HEK293 (cell line): ENCODE measurements around the gene DIP2A.
A peak's percentile ranks its signal among the peaks of the same experiment; 100 is the strongest.

ENCODE experiments used
- CTCF ChIA-PET: fragments of 350-600 bp; formaldehyde crosslinking; extraction: SDS; loops from one replicate; lab custom pipeline; 2021; ENCODE audit warnings: antibody characterized with exemption; lab: Yijun Ruan, JAX
- POLR2A ChIA-PET: fragments of 300-600 bp; formaldehyde crosslinking; extraction: SDS; loops from one replicate; lab custom pipeline; 2020; ENCODE audit warnings: antibody characterized with exemption, inconsistent platforms; lab: Yijun Ruan, JAX
- H3K27ac ChIP-seq: fragments of 200-500 bp; sonication (Bioruptor generic); 2 replicates; pipeline ENCODE4 v1.5.1; 2014; ENCODE audit warnings: low read depth, low read length, control low read depth, inconsistent platforms; ENCODE audit errors: extremely low read depth
- H3K36me3 ChIP-seq, 2 experiments: fragments of 200-500 bp in 1 of 2; sonication (Bioruptor generic) in 1 of 2; 1 replicate in 1 of 2; 2 replicates in 1 of 2; pipeline ENCODE4 v1.5.1; 2014 to 2017; ENCODE audit warnings: inconsistent platforms in 2 of 2, low read length in 2 of 2; ENCODE audit not compliant: control insufficient read depth in 2 of 2, insufficient read depth in 1 of 2
- H3K4me1 ChIP-seq: fragments of 200-500 bp; sonication (Bioruptor generic); 2 replicates; pipeline ENCODE4 v1.5.1; 2014; ENCODE audit warnings: mild to moderate bottlenecking, low read length, inconsistent platforms; ENCODE audit not compliant: control insufficient read depth, insufficient read depth
- H3K4me3 ChIP-seq: 2 replicates; pipeline ENCODE4 v1.5.1; 2011; ENCODE audit warnings: low read depth, mild to moderate bottlenecking, control low read depth, low read length, moderate library complexity
- H3K9me3 ChIP-seq: fragments of 200-500 bp; sonication (Bioruptor generic); 2 replicates; pipeline ENCODE4 v1.5.1; 2014; ENCODE audit warnings: low read depth, low read length, inconsistent platforms; ENCODE audit not compliant: control insufficient read depth, insufficient read depth
- GLI2 ChIP-seq: fragments of 450-650 bp; formaldehyde crosslinking; IDR thresholded peaks from 2 replicates; pipeline ENCODE4; 2017; ENCODE audit warnings: missing biosample characterization, missing genetic modification characterization, low read depth, borderline replicate concordance
- HOXA7 ChIP-seq: sonication (generic); formaldehyde crosslinking; IDR thresholded peaks from 2 replicates; pipeline ENCODE4 v1.8.1; 2022; ENCODE audit warnings: missing genetic modification reagents, borderline replicate concordance
- KLF1 ChIP-seq: fragments of 450-650 bp; formaldehyde crosslinking; IDR thresholded peaks from 2 replicates; pipeline ENCODE4 v1.5.1; 2016; ENCODE audit warnings: missing biosample characterization, missing genetic modification characterization
- MYNN ChIP-seq: fragments of 450-650 bp; formaldehyde crosslinking; IDR thresholded peaks from 2 replicates; pipeline ENCODE4 v1.5.1; 2016; ENCODE audit warnings: missing biosample characterization, missing genetic modification characterization, borderline replicate concordance
- SP2 ChIP-seq: fragments of 450-650 bp; formaldehyde crosslinking; IDR thresholded peaks from 2 replicates; pipeline ENCODE4 v1.5.1; 2016; ENCODE audit warnings: missing biosample characterization, missing genetic modification characterization
- ZIC2 ChIP-seq: fragments of 450-650 bp; formaldehyde crosslinking; IDR thresholded peaks from 2 replicates; pipeline ENCODE4 v1.5.1; 2016; ENCODE audit warnings: missing biosample characterization, missing genetic modification characterization
- ZNF112 ChIP-seq: fragments of 450-650 bp; formaldehyde crosslinking; IDR thresholded peaks from 2 replicates; pipeline ENCODE4 v1.5.0; 2017; ENCODE audit warnings: missing biosample characterization, missing genetic modification characterization
- ZNF155 ChIP-seq: fragments of 450-650 bp; formaldehyde crosslinking; IDR thresholded peaks from 2 replicates; pipeline ENCODE4 v1.5.1; 2016; ENCODE audit warnings: missing biosample characterization, missing genetic modification characterization
- ZNF19 ChIP-seq: fragments of 450-650 bp; formaldehyde crosslinking; IDR thresholded peaks from 2 replicates; pipeline ENCODE4; 2016; ENCODE audit warnings: missing biosample characterization, missing genetic modification characterization, low read depth
- ZNF248 ChIP-seq: fragments of 450-650 bp; formaldehyde crosslinking; IDR thresholded peaks from 2 replicates; pipeline ENCODE4 v1.5.1; 2017; ENCODE audit warnings: missing biosample characterization, missing genetic modification characterization
- ZNF311 ChIP-seq: fragments of 450-650 bp; formaldehyde crosslinking; IDR thresholded peaks from 2 replicates; pipeline ENCODE4 v1.5.1; 2017; ENCODE audit warnings: missing biosample characterization, missing genetic modification characterization, borderline replicate concordance
- ZNF37A ChIP-seq: fragments of 450-650 bp; IDR thresholded peaks from 2 replicates; pipeline ENCODE4 v1.5.1; 2018; ENCODE audit warnings: missing biosample characterization, missing genetic modification characterization
- ZNF501 ChIP-seq: fragments of 450-650 bp; formaldehyde crosslinking; IDR thresholded peaks from 2 replicates; pipeline ENCODE4 v1.5.1; 2016; ENCODE audit warnings: missing biosample characterization, missing genetic modification characterization
- ZNF544 ChIP-seq: fragments of 450-650 bp; formaldehyde crosslinking; IDR thresholded peaks from 2 replicates; pipeline ENCODE4 v1.5.0; 2017; ENCODE audit warnings: missing biosample characterization, missing genetic modification characterization
- ZNF555 ChIP-seq: fragments of 450-650 bp; formaldehyde crosslinking; conservative IDR thresholded peaks from 2 replicates; pipeline ENCODE4 v1.5.1; 2017; ENCODE audit warnings: missing biosample characterization, mild to moderate bottlenecking, missing genetic modification characterization, inconsistent platforms
- ZNF621 ChIP-seq: fragments of 450-650 bp; formaldehyde crosslinking; IDR thresholded peaks from 2 replicates; pipeline ENCODE4 v1.5.1; 2017; ENCODE audit warnings: missing biosample characterization, missing genetic modification characterization
- TF ChIP-seq, protein P1 (sequence below): fragments of 450-650 bp; formaldehyde crosslinking; IDR thresholded peaks from 2 replicates; pipeline ENCODE4 v1.5.1; 2016; ENCODE audit warnings: missing biosample characterization, missing genetic modification characterization, borderline replicate concordance
- TF ChIP-seq, protein P2 (sequence below): fragments of 450-650 bp; formaldehyde crosslinking; IDR thresholded peaks from 2 replicates; pipeline ENCODE4 v1.5.1; 2016; ENCODE audit warnings: missing biosample characterization, missing genetic modification characterization, borderline replicate concordance

The DIP2A gene

DNA sequence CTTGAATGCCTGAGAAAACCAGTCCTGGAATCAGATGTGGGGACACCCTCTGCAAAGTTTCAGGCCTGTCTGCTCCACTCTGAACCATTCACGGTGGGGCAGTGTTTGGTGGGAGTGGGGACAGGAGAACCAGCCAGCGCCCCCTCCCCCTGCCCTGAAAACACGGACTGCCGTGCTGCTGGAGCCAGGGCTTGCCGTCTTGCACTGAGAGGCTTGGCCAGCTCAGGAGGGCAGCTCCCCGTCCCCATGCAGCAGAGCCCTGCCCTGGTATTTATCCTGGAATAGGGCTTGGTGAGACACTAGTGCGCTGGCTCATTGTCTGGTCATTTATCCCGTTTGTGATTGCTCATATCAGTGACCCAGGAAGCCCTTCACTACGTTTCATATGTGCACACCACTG is 142.3 kb downstream of the DIP2A start:
- no peaks in the 10 kb centered on the region for H3K36me3 ChIP-seq

DNA sequence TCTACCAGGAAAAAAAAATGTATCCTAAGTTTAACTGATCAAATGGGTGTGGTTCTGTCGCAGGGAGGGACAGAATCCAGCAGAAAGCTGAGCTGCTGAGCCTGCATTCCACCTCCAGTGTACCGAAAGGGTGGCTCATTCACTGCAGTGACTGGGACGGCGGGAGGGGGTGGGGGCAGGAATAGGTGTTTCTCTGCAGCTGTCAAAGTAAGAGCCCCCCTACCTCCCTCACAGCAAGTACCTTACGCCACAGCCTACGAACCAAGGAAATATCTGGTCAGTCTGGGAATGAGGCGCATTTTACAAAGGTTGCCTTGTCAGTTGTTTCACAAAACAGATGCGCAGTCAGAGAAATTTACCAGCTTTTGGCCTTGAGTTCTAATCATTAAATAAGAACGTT is 144.5 kb downstream of the DIP2A start:
- CTCF ChIA-PET = no interaction called here
- H3K4me1 ChIP-seq = no peaks in the 10 kb centered on the region; the same call in 1 of the 2 replicates
- no peak for TF ChIP-seq ZNF37A
- TF ChIP-seq SP2 = no peak
- peak; percentile 87 for TF ChIP-seq MYNN (tag by site-specific recombination)
- TF ChIP-seq KLF1 (tag by site-specific recombination) = 0 out of 2 replicates have a peak, but pooled peaks have one; percentile 14
- no peak for TF ChIP-seq ZNF311
- H3K9me3 ChIP-seq = no peaks in the 10 kb centered on the region
- no peak overlapping the region for H3K4me3 ChIP-seq
- no peaks in the 10 kb centered on the region for H3K36me3 ChIP-seq
- no peak overlapping the region for H3K27ac ChIP-seq
- POLR2A ChIA-PET = no interaction called here

More for the DNA sequence above, 142.3 kb downstream of the DIP2A start:
- ChIA-PET CTCF (no interaction called here), POLR2A (interaction anchor here (1.9 kb wide), 1 partner anchor 35 kb away, joined by 4 read pairs; no protein-coding TSS in a partner anchor)
- no peaks in the 10 kb centered on the region for H3K9me3 ChIP-seq
- H3K4me3 ChIP-seq = no peak overlapping the region
- H3K27ac ChIP-seq = no peak overlapping the region
- TF ChIP-seq, protein P1, sequence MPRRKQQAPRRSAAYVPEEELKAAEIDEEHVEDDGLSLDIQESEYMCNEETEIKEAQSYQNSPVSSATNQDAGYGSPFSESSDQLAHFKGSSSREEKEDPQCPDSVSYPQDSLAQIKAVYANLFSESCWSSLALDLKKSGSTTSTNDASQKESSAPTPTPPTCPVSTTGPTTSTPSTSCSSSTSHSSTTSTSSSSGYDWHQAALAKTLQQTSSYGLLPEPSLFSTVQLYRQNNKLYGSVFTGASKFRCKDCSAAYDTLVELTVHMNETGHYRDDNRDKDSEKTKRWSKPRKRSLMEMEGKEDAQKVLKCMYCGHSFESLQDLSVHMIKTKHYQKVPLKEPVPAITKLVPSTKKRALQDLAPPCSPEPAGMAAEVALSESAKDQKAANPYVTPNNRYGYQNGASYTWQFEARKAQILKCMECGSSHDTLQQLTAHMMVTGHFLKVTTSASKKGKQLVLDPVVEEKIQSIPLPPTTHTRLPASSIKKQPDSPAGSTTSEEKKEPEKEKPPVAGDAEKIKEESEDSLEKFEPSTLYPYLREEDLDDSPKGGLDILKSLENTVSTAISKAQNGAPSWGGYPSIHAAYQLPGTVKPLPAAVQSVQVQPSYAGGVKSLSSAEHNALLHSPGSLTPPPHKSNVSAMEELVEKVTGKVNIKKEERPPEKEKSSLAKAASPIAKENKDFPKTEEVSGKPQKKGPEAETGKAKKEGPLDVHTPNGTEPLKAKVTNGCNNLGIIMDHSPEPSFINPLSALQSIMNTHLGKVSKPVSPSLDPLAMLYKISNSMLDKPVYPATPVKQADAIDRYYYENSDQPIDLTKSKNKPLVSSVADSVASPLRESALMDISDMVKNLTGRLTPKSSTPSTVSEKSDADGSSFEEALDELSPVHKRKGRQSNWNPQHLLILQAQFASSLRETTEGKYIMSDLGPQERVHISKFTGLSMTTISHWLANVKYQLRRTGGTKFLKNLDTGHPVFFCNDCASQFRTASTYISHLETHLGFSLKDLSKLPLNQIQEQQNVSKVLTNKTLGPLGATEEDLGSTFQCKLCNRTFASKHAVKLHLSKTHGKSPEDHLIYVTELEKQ (tag by site-specific recombination) = no peak
- TF ChIP-seq ZNF621 (no peak), ZNF155 (tag by site-specific recombination) (no peak), HOXA7 (CRISPR knock-in tag) (no peak), ZNF112 (no peak), ZNF555 (tag by site-specific recombination) (no peak), ZIC2 (no peak), ZNF501 (no peak), GLI2 (tag by site-specific recombination) (no peak), ZNF248 (tag by site-specific recombination) (no peak), ZNF544 (tag by site-specific recombination) (no peak), ZNF19 (tag by site-specific recombination) (no peak), SP2 (no peak)
- TF ChIP-seq, protein P2, sequence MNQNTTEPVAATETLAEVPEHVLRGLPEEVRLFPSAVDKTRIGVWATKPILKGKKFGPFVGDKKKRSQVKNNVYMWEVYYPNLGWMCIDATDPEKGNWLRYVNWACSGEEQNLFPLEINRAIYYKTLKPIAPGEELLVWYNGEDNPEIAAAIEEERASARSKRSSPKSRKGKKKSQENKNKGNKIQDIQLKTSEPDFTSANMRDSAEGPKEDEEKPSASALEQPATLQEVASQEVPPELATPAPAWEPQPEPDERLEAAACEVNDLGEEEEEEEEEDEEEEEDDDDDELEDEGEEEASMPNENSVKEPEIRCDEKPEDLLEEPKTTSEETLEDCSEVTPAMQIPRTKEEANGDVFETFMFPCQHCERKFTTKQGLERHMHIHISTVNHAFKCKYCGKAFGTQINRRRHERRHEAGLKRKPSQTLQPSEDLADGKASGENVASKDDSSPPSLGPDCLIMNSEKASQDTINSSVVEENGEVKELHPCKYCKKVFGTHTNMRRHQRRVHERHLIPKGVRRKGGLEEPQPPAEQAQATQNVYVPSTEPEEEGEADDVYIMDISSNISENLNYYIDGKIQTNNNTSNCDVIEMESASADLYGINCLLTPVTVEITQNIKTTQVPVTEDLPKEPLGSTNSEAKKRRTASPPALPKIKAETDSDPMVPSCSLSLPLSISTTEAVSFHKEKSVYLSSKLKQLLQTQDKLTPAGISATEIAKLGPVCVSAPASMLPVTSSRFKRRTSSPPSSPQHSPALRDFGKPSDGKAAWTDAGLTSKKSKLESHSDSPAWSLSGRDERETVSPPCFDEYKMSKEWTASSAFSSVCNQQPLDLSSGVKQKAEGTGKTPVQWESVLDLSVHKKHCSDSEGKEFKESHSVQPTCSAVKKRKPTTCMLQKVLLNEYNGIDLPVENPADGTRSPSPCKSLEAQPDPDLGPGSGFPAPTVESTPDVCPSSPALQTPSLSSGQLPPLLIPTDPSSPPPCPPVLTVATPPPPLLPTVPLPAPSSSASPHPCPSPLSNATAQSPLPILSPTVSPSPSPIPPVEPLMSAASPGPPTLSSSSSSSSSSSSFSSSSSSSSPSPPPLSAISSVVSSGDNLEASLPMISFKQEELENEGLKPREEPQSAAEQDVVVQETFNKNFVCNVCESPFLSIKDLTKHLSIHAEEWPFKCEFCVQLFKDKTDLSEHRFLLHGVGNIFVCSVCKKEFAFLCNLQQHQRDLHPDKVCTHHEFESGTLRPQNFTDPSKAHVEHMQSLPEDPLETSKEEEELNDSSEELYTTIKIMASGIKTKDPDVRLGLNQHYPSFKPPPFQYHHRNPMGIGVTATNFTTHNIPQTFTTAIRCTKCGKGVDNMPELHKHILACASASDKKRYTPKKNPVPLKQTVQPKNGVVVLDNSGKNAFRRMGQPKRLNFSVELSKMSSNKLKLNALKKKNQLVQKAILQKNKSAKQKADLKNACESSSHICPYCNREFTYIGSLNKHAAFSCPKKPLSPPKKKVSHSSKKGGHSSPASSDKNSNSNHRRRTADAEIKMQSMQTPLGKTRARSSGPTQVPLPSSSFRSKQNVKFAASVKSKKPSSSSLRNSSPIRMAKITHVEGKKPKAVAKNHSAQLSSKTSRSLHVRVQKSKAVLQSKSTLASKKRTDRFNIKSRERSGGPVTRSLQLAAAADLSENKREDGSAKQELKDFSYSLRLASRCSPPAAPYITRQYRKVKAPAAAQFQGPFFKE = no peak
- H3K4me1 ChIP-seq = no peaks in the 10 kb centered on the region; the same call in 1 of the 2 replicates
